ENCODE results near the gene CYP4A11.
A peak's percentile ranks its signal among the peaks of the same experiment; 100 is the strongest.
"Not testable (repeated sequence)": the region's sequence is repeated elsewhere in the genome, so short reads cannot be mapped to it uniquely, and the experiment has no call there.

The CYP4A11 gene

DNA sequence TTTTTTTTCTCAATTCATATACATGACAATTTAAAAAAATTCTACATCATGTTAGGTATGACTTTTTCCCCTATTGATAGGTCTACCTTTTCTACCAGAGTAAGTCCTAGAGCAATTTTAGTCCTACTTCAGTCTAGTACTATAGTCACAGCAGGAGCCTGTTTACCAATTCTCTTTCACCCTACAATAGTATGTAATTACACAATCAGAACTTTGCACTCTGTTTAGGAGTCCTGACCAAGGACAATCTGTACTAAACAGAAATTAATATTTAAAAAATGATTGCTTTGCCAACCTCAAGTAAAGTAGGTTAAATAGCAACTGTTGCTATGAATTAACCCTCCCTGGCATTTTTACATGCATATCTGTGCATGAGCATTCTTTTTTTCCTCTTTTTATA lies 810 bp upstream of the CYP4A11 start:
- TF ChIP-seq SUZ12 (IDR thresholded peaks at IDR 0.05) (no peak), ELF4 (IDR thresholded peaks at IDR 0.05) (no peak), FOXA1 (IDR thresholded peaks at IDR 0.05) (no peak), HDGF (IDR thresholded peaks at IDR 0.05; ENCODE audit: borderline replicate concordance) (no peak), FOXK2 (IDR thresholded peaks at IDR 0.05) (no peak), CTBP1 (IDR thresholded peaks at IDR 0.05; ENCODE audit: borderline replicate concordance) (no peak), BHLHE40 (IDR thresholded peaks at IDR 0.05; ENCODE audit: borderline replicate concordance) (no peak), LEF1 (IDR thresholded peaks at IDR 0.05; ENCODE audit: borderline replicate concordance) (no peak), FOXM1 (IDR thresholded peaks at IDR 0.05; ENCODE audit: borderline replicate concordance) (no peak), TARDBP (IDR thresholded peaks at IDR 0.05) (no peak)
- CTCF ChIA-PET: no interaction called here
- POLR2A ChIA-PET: no interaction called here
- no peak for DNase-seq (ENCODE audit: extremely low spot score)

DNA sequence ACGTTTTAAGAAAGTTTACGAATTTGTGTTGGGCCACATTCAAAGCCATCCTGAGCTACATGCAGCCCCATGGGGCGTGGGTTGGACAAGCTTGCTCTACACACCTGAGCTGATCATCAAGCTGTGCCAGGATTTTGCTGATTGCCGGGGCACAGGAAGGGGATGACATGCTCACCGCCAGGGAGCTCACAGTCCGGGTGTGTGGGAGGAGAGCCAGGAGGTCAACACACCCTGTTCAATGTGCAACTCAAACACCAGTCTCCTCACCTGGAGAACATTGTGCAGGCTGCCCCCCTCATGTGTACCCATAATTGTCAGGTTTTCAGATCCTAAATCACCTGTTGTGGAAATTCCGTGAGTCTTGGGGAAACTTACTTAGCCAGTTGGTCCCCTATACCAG lies 969 bp downstream of the CYP4A11 start:
- TF ChIP-seq FOXM1 (IDR thresholded peaks at IDR 0.05; ENCODE audit: borderline replicate concordance) (no peak), FOXK2 (IDR thresholded peaks at IDR 0.05) (no peak)
- POLR2A ChIA-PET: no interaction called here
- CTCF ChIA-PET: no interaction called here
- DNase-seq (ENCODE audit: extremely low spot score): no peak

GRCh38 chr1:46937270-46937669 lies 4.0 kb downstream of the CYP4A11 start:
- DNase-seq (ENCODE audit: extremely low spot score): no peak
- CTCF ChIA-PET: interaction anchor here (0.6 kb wide), 1 partner anchor 101 kb away, joined by 3 read pairs; no protein-coding TSS in a partner anchor
- TF ChIP-seq, protein P1, sequence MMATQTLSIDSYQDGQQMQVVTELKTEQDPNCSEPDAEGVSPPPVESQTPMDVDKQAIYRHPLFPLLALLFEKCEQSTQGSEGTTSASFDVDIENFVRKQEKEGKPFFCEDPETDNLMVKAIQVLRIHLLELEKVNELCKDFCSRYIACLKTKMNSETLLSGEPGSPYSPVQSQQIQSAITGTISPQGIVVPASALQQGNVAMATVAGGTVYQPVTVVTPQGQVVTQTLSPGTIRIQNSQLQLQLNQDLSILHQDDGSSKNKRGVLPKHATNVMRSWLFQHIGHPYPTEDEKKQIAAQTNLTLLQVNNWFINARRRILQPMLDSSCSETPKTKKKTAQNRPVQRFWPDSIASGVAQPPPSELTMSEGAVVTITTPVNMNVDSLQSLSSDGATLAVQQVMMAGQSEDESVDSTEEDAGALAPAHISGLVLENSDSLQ (IDR thresholded peaks at IDR 0.05): no peak
- no peak for TF ChIP-seq LEF1 (IDR thresholded peaks at IDR 0.05; ENCODE audit: borderline replicate concordance)
- no peak for TF ChIP-seq TARDBP (IDR thresholded peaks at IDR 0.05)
- TF ChIP-seq NFRKB (IDR thresholded peaks at IDR 0.05): no peak
- TF ChIP-seq SP1 (IDR thresholded peaks at IDR 0.05): no peak
- no peak for TF ChIP-seq ARNT (IDR thresholded peaks at IDR 0.05)
- TF ChIP-seq FOXA1 (IDR thresholded peaks at IDR 0.05): no peak
- no peak for TF ChIP-seq ELF4 (IDR thresholded peaks at IDR 0.05)
- no peak for TF ChIP-seq FOXM1 (IDR thresholded peaks at IDR 0.05; ENCODE audit: borderline replicate concordance)
- no peak for TF ChIP-seq CTBP1 (IDR thresholded peaks at IDR 0.05; ENCODE audit: borderline replicate concordance)
- no peak for TF ChIP-seq HDGF (IDR thresholded peaks at IDR 0.05; ENCODE audit: borderline replicate concordance)
- no peak for TF ChIP-seq SUZ12 (IDR thresholded peaks at IDR 0.05)
- TF ChIP-seq L3MBTL2 (conservative IDR thresholded peaks at IDR 0.05): no peak
- no peak for TF ChIP-seq FOXK2 (IDR thresholded peaks at IDR 0.05)
- TF ChIP-seq BHLHE40 (IDR thresholded peaks at IDR 0.05; ENCODE audit: borderline replicate concordance): no peak
- TF ChIP-seq ZNF384 (IDR thresholded peaks at IDR 0.05): no peak
- POLR2A ChIA-PET: no interaction called here

DNA sequence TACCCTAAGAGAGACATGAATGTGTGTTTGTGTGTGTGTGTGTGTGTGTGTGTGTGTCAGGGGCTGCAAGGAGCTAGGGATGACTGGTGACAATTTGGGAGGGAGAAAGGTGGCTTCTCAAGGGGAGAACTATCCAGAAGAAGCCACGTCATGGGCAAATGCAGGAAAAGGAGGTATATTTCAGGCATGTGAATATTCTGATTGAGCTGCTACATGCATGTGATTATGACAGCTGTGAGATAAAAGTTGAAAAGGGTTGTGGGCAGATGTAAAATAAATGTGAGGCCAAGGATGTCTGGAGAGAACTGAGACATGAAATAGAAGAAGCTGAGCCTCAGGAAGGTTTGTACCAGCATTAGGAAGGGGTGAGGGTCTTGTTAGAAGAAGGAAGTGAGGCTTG lies 4.5 kb downstream of the CYP4A11 start:
- ChIA-PET CTCF (interaction anchor here (0.6 kb wide), 1 partner anchor 101 kb away, joined by 3 read pairs; no protein-coding TSS in a partner anchor), POLR2A (no interaction called here)
- no peak for DNase-seq (ENCODE audit: extremely low spot score)
- TF ChIP-seq ARNT (IDR thresholded peaks at IDR 0.05) (no peak), BHLHE40 (IDR thresholded peaks at IDR 0.05; ENCODE audit: borderline replicate concordance) (no peak), FOXM1 (IDR thresholded peaks at IDR 0.05; ENCODE audit: borderline replicate concordance) (no peak), SUZ12 (IDR thresholded peaks at IDR 0.05) (no peak), HDGF (IDR thresholded peaks at IDR 0.05; ENCODE audit: borderline replicate concordance) (no peak)
- TF ChIP-seq, protein P1 (IDR thresholded peaks at IDR 0.05): no peak

- CTCF ChIA-PET: interaction anchor here (0.7 kb wide), 1 partner anchor 63 kb away, joined by 3 read pairs; no protein-coding TSS in a partner anchor
Observed at GRCh38 chr1:46934852-46935251, 6.4 kb downstream of the CYP4A11 start.

GRCh38 chr1:46932020-46932419 lies 9.3 kb downstream of the CYP4A11 start:
- POLR2A ChIA-PET; DNase-seq (ENCODE audit: extremely low spot score); CTCF ChIA-PET: not testable (repeated sequence)

More at GRCh38 chr1:46934852-46935251, 6.4 kb downstream of the CYP4A11 start:
- POLR2A ChIA-PET: not testable (repeated sequence)
- peak; percentile 7 for DNase-seq (ENCODE audit: extremely low spot score)

GRCh38 chr1:46931151-46931550 lies 10.1 kb downstream of the CYP4A11 start:
- ChIA-PET POLR2A (interaction anchor here (0.9 kb wide), 1 partner anchor 67 kb away, joined by 3 read pairs; no protein-coding TSS in a partner anchor), CTCF (no interaction called here)
- TF ChIP-seq LEF1 (IDR thresholded peaks at IDR 0.05; ENCODE audit: borderline replicate concordance) (no peak), BHLHE40 (IDR thresholded peaks at IDR 0.05; ENCODE audit: borderline replicate concordance) (no peak), TARDBP (IDR thresholded peaks at IDR 0.05) (no peak), FOXK2 (IDR thresholded peaks at IDR 0.05) (no peak), L3MBTL2 (conservative IDR thresholded peaks at IDR 0.05) (no peak), FOXA1 (IDR thresholded peaks at IDR 0.05) (no peak), SUZ12 (IDR thresholded peaks at IDR 0.05) (no peak), FOXM1 (IDR thresholded peaks at IDR 0.05; ENCODE audit: borderline replicate concordance) (no peak), SP1 (IDR thresholded peaks at IDR 0.05) (no peak), CTBP1 (IDR thresholded peaks at IDR 0.05; ENCODE audit: borderline replicate concordance) (no peak), ARNT (IDR thresholded peaks at IDR 0.05) (no peak), ELF4 (IDR thresholded peaks at IDR 0.05) (no peak)
- TF ChIP-seq, protein P1 (IDR thresholded peaks at IDR 0.05): no peak
- DNase-seq (ENCODE audit: extremely low spot score): no peak
